Measurements from ENCODE around the gene ZKSCAN7.

DNA sequence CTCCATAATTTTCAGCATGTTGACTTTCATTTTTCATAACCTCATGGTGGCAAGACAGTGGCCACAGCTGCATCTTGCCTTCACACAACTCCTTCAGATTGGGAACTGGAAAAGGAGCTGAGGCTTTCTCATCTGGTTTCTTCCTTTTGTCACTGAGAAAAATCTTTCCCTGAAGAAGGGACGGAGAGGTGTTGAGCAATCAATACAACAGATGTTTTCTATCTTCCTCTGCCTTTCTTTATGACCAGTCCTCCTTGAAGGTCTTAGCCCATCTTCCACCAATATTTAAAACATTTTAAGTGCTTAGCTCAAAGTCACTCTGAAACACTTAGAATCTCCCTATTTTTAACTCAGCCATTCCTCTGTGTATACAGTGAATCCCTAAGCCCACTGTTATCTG, 41.6 kb downstream of the ZKSCAN7 start:
- TF ChIP-seq, protein P1, sequence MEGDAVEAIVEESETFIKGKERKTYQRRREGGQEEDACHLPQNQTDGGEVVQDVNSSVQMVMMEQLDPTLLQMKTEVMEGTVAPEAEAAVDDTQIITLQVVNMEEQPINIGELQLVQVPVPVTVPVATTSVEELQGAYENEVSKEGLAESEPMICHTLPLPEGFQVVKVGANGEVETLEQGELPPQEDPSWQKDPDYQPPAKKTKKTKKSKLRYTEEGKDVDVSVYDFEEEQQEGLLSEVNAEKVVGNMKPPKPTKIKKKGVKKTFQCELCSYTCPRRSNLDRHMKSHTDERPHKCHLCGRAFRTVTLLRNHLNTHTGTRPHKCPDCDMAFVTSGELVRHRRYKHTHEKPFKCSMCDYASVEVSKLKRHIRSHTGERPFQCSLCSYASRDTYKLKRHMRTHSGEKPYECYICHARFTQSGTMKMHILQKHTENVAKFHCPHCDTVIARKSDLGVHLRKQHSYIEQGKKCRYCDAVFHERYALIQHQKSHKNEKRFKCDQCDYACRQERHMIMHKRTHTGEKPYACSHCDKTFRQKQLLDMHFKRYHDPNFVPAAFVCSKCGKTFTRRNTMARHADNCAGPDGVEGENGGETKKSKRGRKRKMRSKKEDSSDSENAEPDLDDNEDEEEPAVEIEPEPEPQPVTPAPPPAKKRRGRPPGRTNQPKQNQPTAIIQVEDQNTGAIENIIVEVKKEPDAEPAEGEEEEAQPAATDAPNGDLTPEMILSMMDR (IDR thresholded peaks at IDR 0.05), result no peak
- TF ChIP-seq POLR2A (IDR thresholded peaks at IDR 0.05), result no peak
